ENCODE data around the gene CTXN1.

- TF ChIP-seq, protein P1, sequence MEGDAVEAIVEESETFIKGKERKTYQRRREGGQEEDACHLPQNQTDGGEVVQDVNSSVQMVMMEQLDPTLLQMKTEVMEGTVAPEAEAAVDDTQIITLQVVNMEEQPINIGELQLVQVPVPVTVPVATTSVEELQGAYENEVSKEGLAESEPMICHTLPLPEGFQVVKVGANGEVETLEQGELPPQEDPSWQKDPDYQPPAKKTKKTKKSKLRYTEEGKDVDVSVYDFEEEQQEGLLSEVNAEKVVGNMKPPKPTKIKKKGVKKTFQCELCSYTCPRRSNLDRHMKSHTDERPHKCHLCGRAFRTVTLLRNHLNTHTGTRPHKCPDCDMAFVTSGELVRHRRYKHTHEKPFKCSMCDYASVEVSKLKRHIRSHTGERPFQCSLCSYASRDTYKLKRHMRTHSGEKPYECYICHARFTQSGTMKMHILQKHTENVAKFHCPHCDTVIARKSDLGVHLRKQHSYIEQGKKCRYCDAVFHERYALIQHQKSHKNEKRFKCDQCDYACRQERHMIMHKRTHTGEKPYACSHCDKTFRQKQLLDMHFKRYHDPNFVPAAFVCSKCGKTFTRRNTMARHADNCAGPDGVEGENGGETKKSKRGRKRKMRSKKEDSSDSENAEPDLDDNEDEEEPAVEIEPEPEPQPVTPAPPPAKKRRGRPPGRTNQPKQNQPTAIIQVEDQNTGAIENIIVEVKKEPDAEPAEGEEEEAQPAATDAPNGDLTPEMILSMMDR (IDR thresholded peaks at IDR 0.05) = no peak
- TF ChIP-seq POLR2A (IDR thresholded peaks at IDR 0.05) (no peak), POLR2AphosphoS5 (IDR thresholded peaks at IDR 0.05) (no peak)
Observed at GRCh38 chr19:7975037-7975436, 49.1 kb upstream of the CTXN1 start.

All from prostate gland (tissue), 2 donors.